ENCODE measurements around the gene DDX43.

Gene DDX43

GRCh38 chr6:73367761-73368355 lies 26.8 kb upstream of the DDX43 start:
- Histone ChIP-seq H3K9me3 (ENCODE audit: insufficient read depth, low read depth, low read length) (no peaks in the 10 kb centered on the region; the same call in 1 of the 2 replicates), H3K79me2 (ENCODE audit: insufficient read depth, low read length) (no peaks in the 10 kb centered on the region), H3K9ac (ENCODE audit: low read depth, low read length, poor library complexity, severe bottlenecking) (no peak overlapping the region), H2AFZ (ENCODE audit: low read length) (no peak overlapping the region), H3K36me3 (ENCODE audit: insufficient read depth, low read length) (no peaks in the 10 kb centered on the region), H3F3A (ENCODE audit: low read depth) (no peaks in the 10 kb centered on the region), H3K4me1 (ENCODE audit: insufficient read depth, low read length, poor library complexity, severe bottlenecking) (no peaks in the 10 kb centered on the region), H3K4me2 (ENCODE audit: low read depth, low read length, poor library complexity, severe bottlenecking) (no peak overlapping the region), H3K9me2 (replicated peaks; ENCODE audit: low read depth, low read length) (no peaks in the 10 kb centered on the region), H4K20me1 (ENCODE audit: insufficient read depth, low read length, poor library complexity, severe bottlenecking) (no peaks in the 10 kb centered on the region), H3K27me3 (ENCODE audit: insufficient read depth, low read length, poor library complexity, severe bottlenecking) (no peaks in the 10 kb centered on the region), H3K4me3 (ENCODE audit: low read length, poor library complexity, severe bottlenecking) (no peak overlapping the region)
- no peak for TF ChIP-seq EZH2phosphoT487 (IDR thresholded peaks at IDR 0.05; ENCODE audit: borderline replicate concordance)
- no peak for TF ChIP-seq CTCF (conservative IDR thresholded peaks at IDR 0.05; ENCODE audit: low read length)

DNA sequence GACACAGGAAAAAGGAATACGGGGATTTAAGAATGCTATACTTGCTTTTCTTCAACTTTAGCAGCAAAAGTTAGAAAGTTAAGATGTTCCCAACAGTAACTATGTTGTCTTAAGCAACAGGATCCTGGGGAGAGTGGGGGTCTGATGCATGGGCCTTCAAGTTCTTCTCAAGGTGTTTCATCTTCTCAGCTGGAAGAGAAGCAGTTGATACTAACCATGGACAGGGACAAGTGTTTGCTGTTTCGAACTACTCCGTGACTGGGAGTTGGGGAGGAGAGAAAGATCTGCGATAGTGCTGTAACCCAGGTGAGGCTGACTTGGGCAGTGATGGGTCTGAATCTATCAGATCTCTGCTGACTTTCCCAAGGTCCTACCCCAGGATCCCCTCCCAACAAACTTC lies 26.0 kb upstream of the DDX43 start:
- H4K20me1 ChIP-seq (ENCODE audit: insufficient read depth, low read length, poor library complexity, severe bottlenecking), result no peaks in the 10 kb centered on the region
- no peaks in the 10 kb centered on the region for H3K4me1 ChIP-seq (ENCODE audit: insufficient read depth, low read length, poor library complexity, severe bottlenecking)
- H3K4me2 ChIP-seq (ENCODE audit: low read depth, low read length, poor library complexity, severe bottlenecking), result no peak overlapping the region
- TF ChIP-seq EZH2phosphoT487 (IDR thresholded peaks at IDR 0.05; ENCODE audit: borderline replicate concordance), result no peak
- TF ChIP-seq CTCF (conservative IDR thresholded peaks at IDR 0.05; ENCODE audit: low read length), result no peak
- H3K4me3 ChIP-seq (ENCODE audit: low read length, poor library complexity, severe bottlenecking), result no peak overlapping the region
- no peak overlapping the region for H2AFZ ChIP-seq (ENCODE audit: low read length)
- no peaks in the 10 kb centered on the region; the same call in 1 of the 2 replicates for H3K9me3 ChIP-seq (ENCODE audit: insufficient read depth, low read depth, low read length)
- H3K27me3 ChIP-seq (ENCODE audit: insufficient read depth, low read length, poor library complexity, severe bottlenecking), result no peaks in the 10 kb centered on the region
- H3K79me2 ChIP-seq (ENCODE audit: insufficient read depth, low read length), result no peaks in the 10 kb centered on the region
- H3K9me2 ChIP-seq (replicated peaks; ENCODE audit: low read depth, low read length), result no peaks in the 10 kb centered on the region
- no peak overlapping the region for H3K9ac ChIP-seq (ENCODE audit: low read depth, low read length, poor library complexity, severe bottlenecking)
- H3K36me3 ChIP-seq (ENCODE audit: insufficient read depth, low read length), result no peaks in the 10 kb centered on the region
- H3F3A ChIP-seq (ENCODE audit: low read depth), result no peaks in the 10 kb centered on the region

GRCh38 chr6:73369157-73369556 lies 25.5 kb upstream of the DDX43 start:
- no peaks in the 10 kb centered on the region for H4K20me1 ChIP-seq (ENCODE audit: insufficient read depth, low read length, poor library complexity, severe bottlenecking)
- no peak overlapping the region for H2AFZ ChIP-seq (ENCODE audit: low read length)
- no peaks in the 10 kb centered on the region for H3K36me3 ChIP-seq (ENCODE audit: insufficient read depth, low read length)
- no peak overlapping the region for H3K4me3 ChIP-seq (ENCODE audit: low read length, poor library complexity, severe bottlenecking)
- H3K79me2 ChIP-seq (ENCODE audit: insufficient read depth, low read length), result no peaks in the 10 kb centered on the region
- TF ChIP-seq CTCF (conservative IDR thresholded peaks at IDR 0.05; ENCODE audit: low read length) (no peak), EZH2phosphoT487 (IDR thresholded peaks at IDR 0.05; ENCODE audit: borderline replicate concordance) (no peak)
- no peak overlapping the region for H3K4me2 ChIP-seq (ENCODE audit: low read depth, low read length, poor library complexity, severe bottlenecking)
- H3K9me2 ChIP-seq (replicated peaks; ENCODE audit: low read depth, low read length), result no peaks in the 10 kb centered on the region
- H3K4me1 ChIP-seq (ENCODE audit: insufficient read depth, low read length, poor library complexity, severe bottlenecking), result no peaks in the 10 kb centered on the region
- no peaks in the 10 kb centered on the region for H3F3A ChIP-seq (ENCODE audit: low read depth)
- no peaks in the 10 kb centered on the region for H3K27me3 ChIP-seq (ENCODE audit: insufficient read depth, low read length, poor library complexity, severe bottlenecking)
- no peak overlapping the region for H3K9ac ChIP-seq (ENCODE audit: low read depth, low read length, poor library complexity, severe bottlenecking)
- no peaks in the 10 kb centered on the region; the same call in 1 of the 2 replicates for H3K9me3 ChIP-seq (ENCODE audit: insufficient read depth, low read depth, low read length)

Data from Loucy (cell line).